GM21367 (cell line): ENCODE results near the gene TMEM151A.
"Not testable (repeated sequence)": the region's sequence is repeated elsewhere in the genome, so short reads cannot be mapped to it uniquely, and the experiment has no call there.

Source experiments
- ATAC-seq: cut with Tn5 transposase; IDR thresholded peaks from one replicate; pipeline ENCODE4 v1.9.1; 2021; ENCODE audit not compliant: unreplicated experiment

Gene TMEM151A

GRCh38 chr11:66320289-66320688 lies 28.6 kb downstream of the TMEM151A start:
- not testable (repeated sequence) for ATAC-seq

DNA sequence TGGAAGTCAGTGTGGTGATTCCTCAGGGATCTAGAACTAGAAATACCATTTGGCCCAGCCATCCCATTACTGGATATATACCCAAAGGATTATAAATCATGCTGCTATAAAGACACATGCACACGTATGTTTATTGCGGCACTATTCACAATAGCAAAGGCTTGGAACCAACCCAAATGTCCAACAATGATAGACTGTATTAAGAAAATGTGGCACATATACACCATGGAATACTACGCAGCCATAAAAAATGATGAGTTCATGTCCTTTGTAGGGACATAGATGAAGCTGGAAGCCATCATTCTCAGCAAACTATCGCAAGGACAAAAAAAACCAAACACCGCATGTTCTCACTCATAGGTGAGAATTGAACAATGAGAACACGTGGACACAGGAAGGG lies 29.1 kb downstream of the TMEM151A start:
- ATAC-seq, result not testable (repeated sequence)

DNA sequence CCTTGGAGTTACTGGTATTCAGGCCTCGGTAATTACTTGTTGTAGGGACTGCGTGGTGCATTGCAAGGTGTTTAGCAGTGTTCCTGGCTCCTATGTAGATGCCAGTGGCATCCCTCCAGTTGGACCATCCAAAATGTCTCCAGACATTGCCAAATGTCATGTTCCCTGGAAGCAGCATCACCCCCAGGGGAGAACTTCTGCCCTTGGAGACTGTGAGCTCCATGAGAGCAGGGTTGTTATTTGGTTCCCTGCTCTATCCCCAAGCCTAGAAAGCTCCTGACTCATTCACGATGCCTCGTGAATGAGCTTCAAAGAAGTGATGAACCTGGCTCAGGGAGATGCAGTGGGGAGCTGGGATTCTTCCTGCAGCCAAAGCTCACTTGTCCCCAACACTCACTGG lies 29.9 kb downstream of the TMEM151A start:
- no peak for ATAC-seq

DNA sequence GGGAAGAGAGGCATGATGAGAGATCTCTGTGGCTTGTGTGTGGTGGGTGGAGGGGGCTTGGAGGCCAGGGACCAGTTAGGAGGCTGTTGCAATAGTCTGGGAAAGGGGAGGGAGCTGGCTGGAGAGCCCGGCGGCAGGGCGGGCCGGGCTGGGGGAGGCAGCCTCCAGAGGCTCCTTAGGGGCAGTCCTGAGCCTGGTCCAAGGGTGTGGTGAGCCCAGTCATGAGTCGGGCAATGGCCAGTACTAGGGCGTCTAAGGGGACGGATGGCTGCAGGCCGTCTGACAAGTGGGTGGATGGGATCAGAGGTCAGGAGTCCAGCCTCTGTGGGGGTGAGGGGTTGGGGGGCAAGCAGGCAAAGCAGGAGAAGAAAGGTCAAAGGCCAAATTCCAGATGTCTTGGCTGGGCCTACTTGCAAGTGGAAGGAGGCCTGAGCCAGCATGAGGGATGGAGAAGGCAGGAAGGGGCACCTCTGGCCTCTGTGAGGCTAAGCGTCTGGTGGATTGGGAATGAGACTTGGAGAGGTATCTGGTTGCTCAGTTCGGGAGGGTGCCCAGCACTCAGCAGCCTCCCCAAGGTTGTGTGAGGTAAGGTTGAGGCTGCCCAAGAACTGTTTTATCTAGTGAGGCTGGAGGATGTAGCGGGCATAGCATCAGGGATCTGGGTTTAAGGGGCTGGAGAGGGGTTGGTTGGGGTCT lies 31.2 kb downstream of the TMEM151A start:
- ATAC-seq, result no peak

DNA sequence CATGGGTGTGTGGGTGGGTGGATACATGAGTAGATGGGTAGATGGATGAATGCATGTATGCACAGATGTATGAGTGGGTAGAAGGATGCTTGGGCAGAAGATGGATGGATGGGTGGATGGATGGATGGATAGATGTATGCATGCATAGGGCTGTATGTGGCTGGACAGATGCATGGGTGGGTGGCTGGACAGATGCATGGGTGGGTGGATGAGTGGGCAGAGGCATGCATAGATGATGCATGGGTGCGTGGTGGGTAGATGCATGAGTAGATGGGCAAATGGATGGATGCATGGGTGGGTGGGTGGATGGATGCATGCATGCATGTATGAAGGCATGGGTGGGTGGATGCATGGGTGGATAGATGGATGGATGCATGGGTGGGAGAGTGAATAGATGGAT lies 32.0 kb downstream of the TMEM151A start:
- no peak for ATAC-seq

- ATAC-seq, result no peak
Measured at GRCh38 chr11:66324664-66325063, 33.0 kb downstream of the TMEM151A start.

GRCh38 chr11:66325263-66325671 lies 33.6 kb downstream of the TMEM151A start:
- no peak for ATAC-seq

GRCh38 chr11:66326261-66327111 lies 34.8 kb downstream of the TMEM151A start:
- ATAC-seq, result no peak

- ATAC-seq, result no peak
Measured at GRCh38 chr11:66327171-66328030, 35.7 kb downstream of the TMEM151A start.

DNA sequence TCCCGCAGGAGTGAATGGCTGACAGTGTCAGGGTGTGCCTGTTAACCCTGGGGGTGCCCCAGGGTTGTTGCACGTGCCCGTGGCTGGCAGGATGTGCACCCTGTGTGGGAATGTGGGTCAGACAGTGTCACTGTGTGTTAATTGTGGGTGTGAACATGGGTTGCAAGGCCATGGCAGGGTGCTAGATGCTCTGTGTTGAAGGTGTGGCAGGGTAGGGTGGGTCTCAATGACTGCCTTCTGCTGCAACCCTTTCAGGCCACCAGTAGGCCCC lies 36.3 kb downstream of the TMEM151A start:
- no peak for ATAC-seq

- ATAC-seq, result no peak
Measured at GRCh38 chr11:66328302-66329144, 36.8 kb downstream of the TMEM151A start.

DNA sequence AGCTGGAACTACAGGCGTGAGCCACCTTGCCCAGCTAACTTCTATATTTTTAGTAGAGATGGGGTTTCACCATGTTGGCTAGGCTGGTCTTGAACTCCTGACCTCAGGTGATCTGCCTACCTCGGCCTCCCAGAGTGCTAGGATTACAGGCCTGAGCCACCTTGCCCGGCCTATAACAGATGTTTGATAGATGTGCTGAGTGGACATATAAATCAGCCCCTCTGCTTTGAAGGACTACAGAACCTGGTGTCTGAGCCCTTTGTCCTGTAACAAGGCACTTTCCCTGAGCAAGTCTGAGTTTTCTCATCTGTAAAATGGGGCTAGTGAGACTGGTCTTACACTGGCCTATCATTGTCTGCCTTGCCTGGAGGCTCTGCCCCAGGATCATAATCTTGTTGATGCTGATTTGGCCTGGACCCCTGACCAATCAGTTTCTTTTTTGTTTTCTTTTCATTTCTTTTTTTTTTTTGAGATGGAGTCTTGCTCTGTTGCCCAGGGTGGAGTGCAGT lies 37.5 kb downstream of the TMEM151A start:
- no peak for ATAC-seq

DNA sequence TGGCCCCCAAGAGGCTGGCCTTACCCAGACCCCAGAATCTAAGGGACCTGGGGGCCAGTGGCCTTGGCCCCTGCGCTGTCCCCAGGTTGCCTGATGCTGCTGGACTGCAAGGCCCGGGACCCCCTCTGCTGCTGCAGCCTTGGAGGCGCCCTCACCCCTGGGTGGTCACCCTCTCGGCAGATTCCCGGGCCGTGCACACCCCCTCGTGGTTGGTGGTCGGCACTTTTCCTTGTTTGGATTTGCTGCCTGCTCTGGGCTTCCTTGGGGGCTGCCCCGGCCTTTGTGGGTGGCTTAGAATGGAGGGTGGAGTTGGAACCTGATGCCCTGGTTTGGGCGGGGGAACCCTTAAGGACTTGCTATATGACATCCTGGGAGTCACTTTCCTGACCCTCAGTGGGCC lies 39.2 kb downstream of the TMEM151A start:
- no peak for ATAC-seq

- ATAC-seq, result no peak
Measured at GRCh38 chr11:66331542-66332370, 40.1 kb downstream of the TMEM151A start.

GRCh38 chr11:66332371-66333219 lies 40.9 kb downstream of the TMEM151A start:
- ATAC-seq, result no peak

DNA sequence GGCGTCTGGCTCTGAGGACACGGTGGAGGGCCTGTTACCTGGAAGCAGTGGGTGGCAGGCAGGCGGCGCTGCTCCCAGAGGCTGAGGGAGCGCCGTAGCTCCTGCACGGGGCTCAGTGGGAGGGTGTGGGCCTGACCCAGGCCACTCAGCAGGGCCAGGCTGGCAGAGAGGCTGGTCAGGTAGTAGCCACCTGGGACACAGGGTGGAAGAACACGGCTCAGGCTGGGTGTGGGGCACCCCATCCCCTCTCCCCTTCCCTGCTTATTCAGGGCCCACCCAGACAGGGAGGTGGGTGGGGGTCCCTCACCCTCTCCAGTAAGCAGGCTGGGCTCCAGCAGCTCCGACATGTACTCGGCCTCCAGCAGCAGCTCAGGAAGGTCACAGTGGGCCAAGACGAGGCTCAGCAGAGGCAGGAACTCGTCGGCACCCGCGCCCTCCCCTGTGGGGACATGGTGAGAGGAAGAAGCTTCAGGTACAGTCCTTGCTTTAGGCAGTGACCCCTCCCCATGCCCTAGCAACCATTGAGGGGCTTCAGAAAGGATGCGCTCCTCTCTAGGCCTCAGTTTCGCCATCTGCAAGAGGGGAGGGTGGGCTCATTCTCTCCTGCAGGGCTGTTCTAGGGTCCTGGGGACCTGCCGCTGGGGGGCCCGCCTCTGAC lies 41.7 kb downstream of the TMEM151A start:
- no peak for ATAC-seq

GRCh38 chr11:66333896-66334604 lies 42.4 kb downstream of the TMEM151A start:
- no peak for ATAC-seq
